AG10803 (cell line): ENCODE results near the gene CENPP.
"Not testable (repeated sequence)": the region's sequence is repeated elsewhere in the genome, so short reads cannot be mapped to it uniquely, and the experiment has no call there.

Source experiments
- DNase-seq: peaks from one replicate; pipeline ENCODE4 v3.0.0; 2010; ENCODE audit warnings: low read depth
- H3K4me3 ChIP-seq: 2 replicates; pipeline ENCODE4 v1.5.1; 2011; ENCODE audit warnings: mild to moderate bottlenecking, low read length, control low read depth
- TF ChIP-seq, protein P1 (sequence below): conservative IDR thresholded peaks from 2 replicates; pipeline ENCODE4 v1.5.1; 2011; ENCODE audit warnings: mild to moderate bottlenecking, low read length, control low read depth, inconsistent platforms

The CENPP gene

GRCh38 chr9:92561374-92562330 is 235.9 kb downstream of the CENPP start:
- DNase-seq = peak; percentile 74
- H3K4me3 ChIP-seq = no peak overlapping the region
- TF ChIP-seq, protein P1, sequence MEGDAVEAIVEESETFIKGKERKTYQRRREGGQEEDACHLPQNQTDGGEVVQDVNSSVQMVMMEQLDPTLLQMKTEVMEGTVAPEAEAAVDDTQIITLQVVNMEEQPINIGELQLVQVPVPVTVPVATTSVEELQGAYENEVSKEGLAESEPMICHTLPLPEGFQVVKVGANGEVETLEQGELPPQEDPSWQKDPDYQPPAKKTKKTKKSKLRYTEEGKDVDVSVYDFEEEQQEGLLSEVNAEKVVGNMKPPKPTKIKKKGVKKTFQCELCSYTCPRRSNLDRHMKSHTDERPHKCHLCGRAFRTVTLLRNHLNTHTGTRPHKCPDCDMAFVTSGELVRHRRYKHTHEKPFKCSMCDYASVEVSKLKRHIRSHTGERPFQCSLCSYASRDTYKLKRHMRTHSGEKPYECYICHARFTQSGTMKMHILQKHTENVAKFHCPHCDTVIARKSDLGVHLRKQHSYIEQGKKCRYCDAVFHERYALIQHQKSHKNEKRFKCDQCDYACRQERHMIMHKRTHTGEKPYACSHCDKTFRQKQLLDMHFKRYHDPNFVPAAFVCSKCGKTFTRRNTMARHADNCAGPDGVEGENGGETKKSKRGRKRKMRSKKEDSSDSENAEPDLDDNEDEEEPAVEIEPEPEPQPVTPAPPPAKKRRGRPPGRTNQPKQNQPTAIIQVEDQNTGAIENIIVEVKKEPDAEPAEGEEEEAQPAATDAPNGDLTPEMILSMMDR = no peak

GRCh38 chr9:92562461-92562967 is 236.8 kb downstream of the CENPP start:
- peak; percentile 94 for DNase-seq

GRCh38 chr9:92563116-92564100 is 237.7 kb downstream of the CENPP start:
- peak; percentile 18 for DNase-seq
- TF ChIP-seq, protein P1 = no peak
- H3K4me3 ChIP-seq = no peak overlapping the region

More at GRCh38 chr9:92562461-92562967, 236.8 kb downstream of the CENPP start:
- no peak overlapping the region for H3K4me3 ChIP-seq
- TF ChIP-seq, protein P1 = no peak

DNA sequence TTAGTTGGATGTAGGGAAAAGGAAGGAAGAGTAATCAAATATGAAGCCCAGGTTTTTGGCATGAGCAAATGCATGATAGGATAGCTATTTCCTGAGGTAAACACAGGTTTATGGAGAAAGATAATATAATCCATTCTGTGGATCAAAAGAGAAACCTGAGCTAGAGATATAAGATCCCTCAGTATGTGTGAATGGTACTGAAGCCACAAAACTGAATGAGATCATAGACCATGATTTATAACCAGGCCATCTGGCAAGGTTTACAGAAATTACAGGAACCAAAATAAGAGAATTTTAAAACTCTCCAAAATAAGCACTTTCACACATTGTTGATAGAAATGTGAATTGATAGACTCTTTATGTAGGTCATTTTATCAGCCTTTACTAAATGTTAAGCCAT is 238.8 kb downstream of the CENPP start:
- no peak overlapping the region for H3K4me3 ChIP-seq
- peak; percentile 68 for DNase-seq
- TF ChIP-seq, protein P1 = no peak

DNA sequence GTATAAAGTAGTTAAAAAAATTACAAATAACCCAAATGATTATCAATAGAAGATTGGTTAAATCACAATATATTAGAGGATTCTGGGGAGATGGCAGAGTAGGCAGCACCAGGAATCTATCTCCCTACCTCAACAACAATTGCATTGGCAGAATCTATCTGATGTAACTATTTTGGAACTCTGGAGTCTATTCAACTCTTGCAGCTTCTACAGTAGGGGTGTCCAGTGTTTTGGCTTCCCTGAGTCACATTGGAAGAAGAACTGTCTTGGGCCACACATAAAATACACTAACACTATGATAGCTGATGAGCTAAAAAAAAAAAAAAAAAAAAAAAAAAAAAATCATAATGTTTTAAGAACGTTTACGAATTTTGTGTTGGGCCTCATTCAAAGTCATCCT is 239.2 kb downstream of the CENPP start:
- TF ChIP-seq, protein P1 = no peak
- H3K4me3 ChIP-seq = no peak overlapping the region
- DNase-seq = peak; percentile 88

DNA sequence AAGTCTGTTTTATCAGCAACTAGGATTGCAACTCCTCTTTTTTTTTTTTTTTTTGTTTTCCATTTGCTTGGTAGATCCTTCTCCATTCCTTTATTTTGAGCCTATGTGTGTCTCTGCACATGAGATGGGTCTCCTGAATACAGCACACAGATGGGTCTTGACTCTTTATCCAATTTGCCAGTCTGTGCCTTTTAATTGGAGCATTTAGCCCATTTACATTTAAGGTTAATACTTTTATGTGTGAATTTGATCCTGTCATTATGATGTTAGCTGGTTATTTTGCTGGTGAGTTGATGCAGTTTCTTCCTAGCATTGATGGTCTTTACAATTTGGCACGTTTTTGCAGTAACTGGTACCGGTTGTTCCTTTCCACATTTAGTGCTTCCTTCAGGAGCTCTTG is 246.1 kb downstream of the CENPP start:
- DNase-seq, H3K4me3 ChIP-seq: not testable (repeated sequence)

- not testable (repeated sequence) for DNase-seq, H3K4me3 ChIP-seq
Measured at GRCh38 chr9:92573612-92574011, 247.9 kb downstream of the CENPP start.
